HEK293T (cell line): ENCODE data around the gene FAM110C.

Experiments used
- BHLHE40 ChIP-seq: fragments of 450-650 bp; IDR thresholded peaks from 2 replicates; pipeline ENCODE4 v1.6.1; 2016; ENCODE audit warnings: mild to moderate bottlenecking, moderate library complexity, borderline replicate concordance
- FOXM1 ChIP-seq: fragments of 450-650 bp; IDR thresholded peaks from 2 replicates; pipeline ENCODE4 v1.6.1; 2017; ENCODE audit warnings: mild to moderate bottlenecking, borderline replicate concordance
- SP1 ChIP-seq: fragments of 450-650 bp; IDR thresholded peaks from 2 replicates; pipeline ENCODE4 v1.6.1; 2017
- TARDBP ChIP-seq: fragments of 450-650 bp; IDR thresholded peaks from 2 replicates; pipeline ENCODE4 v1.6.1; 2016

- TF ChIP-seq FOXM1 (no peak), BHLHE40 (no peak), SP1 (no peak), TARDBP (no peak)
Observed at GRCh38 chr2:24107-24506, 22.2 kb downstream of the FAM110C start.
